B cell (primary cell): ENCODE results near the gene NOL9. TPM values are rescaled to one million over a fixed set of nuclear protein-coding genes. Genes with fewer than 3 reads are reported as not detected.

ENCODE experiments used
- ATAC-seq: fragments of 200-7000 bp; cut with Tn5 transposase; one replicate; pipeline ENCODE4 v1.10.0; 2021; ENCODE audit warnings: low read depth, mild to moderate bottlenecking, moderate number of reproducible peaks, moderate library complexity
- CTCF ChIA-PET: fragments of 350-600 bp; sonication (Branson Sonifier 250); formaldehyde crosslinking; loops from one replicate; lab custom pipeline; 2021; ENCODE audit warnings: antibody characterized with exemption, inconsistent platforms; lab: Charles Lee
- POLR2A ChIA-PET: fragments of 350-600 bp; sonication (Branson Sonifier 250); formaldehyde crosslinking; loops from one replicate; lab custom pipeline; 2021; ENCODE audit warnings: antibody characterized with exemption; lab: Charles Lee
- DNase-seq: peaks from one replicate; pipeline ENCODE4 v3.0.0; 2013
- H2AFZ ChIP-seq: 2 replicates; pipeline ENCODE4 v1.6.1; 2012; ENCODE audit warnings: mild to moderate bottlenecking, low read depth, low read length; ENCODE audit not compliant: insufficient read depth, poor library complexity, severe bottlenecking
- H3K27ac ChIP-seq, 2 donors: 1 replicate in 1 of 2; 2 replicates in 1 of 2; pipeline ENCODE4 v1.5.1; 2012 to 2013; ENCODE audit warnings: low read length in 2 of 2, mild to moderate bottlenecking in 2 of 2, moderate library complexity in 1 of 2
- H3K27me3 ChIP-seq, 4 experiments: fragments of 200-600 bp in 1 of 4; sonication (generic) in 1 of 4; replicated peaks in 1 of 4; 1 replicate in 2 of 4; 2 replicates in 2 of 4; pipeline versions ENCODE4 v1.6.1 to v1.7.0; 2013 to 2016; ENCODE audit warnings: low read length in 3 of 4, mild to moderate bottlenecking in 2 of 4, mixed read lengths in 1 of 4, moderate library complexity in 1 of 4; ENCODE audit not compliant: insufficient read depth in 4 of 4, control insufficient read depth in 3 of 4; ENCODE audit errors: control extremely low read depth in 1 of 4
- H3K36me3 ChIP-seq, 2 experiments: replicated peaks in 1 of 2; 1 replicate in 1 of 2; 2 replicates in 1 of 2; pipeline versions ENCODE4 v1.6.1 to v1.7.1; 2013; ENCODE audit warnings: low read length in 1 of 2; ENCODE audit not compliant: insufficient read depth in 2 of 2, control insufficient read depth in 1 of 2; ENCODE audit errors: control extremely low read depth in 1 of 2, extremely low read depth in 1 of 2
- H3K4me1 ChIP-seq, 2 donors: fragments of 200-600 bp in 1 of 2; sonication (generic) in 1 of 2; 1 replicate in 1 of 2; 2 replicates in 1 of 2; pipeline versions ENCODE4 v1.5.1 to v1.6.1; 2013 to 2017; ENCODE audit warnings: low read length in 2 of 2; ENCODE audit not compliant: control insufficient read depth in 2 of 2, insufficient read depth in 2 of 2
- H3K4me2 ChIP-seq: replicated peaks from 2 replicates; pipeline ENCODE3; 2012; ENCODE audit warnings: mild to moderate bottlenecking, low read depth, low read length; ENCODE audit not compliant: poor library complexity, severe bottlenecking
- H3K4me3 ChIP-seq, 5 experiments: fragments of 200-600 bp in 1 of 5; sonication (generic) in 1 of 5; 1 replicate in 3 of 5; 2 replicates in 2 of 5; pipeline versions ENCODE4 v1.5.1 to v1.7.0; 2011 to 2016; ENCODE audit warnings: low read length in 4 of 5, mild to moderate bottlenecking in 4 of 5, low read depth in 2 of 5, control low read depth in 1 of 5, moderate library complexity in 1 of 5; ENCODE audit not compliant: insufficient read depth in 1 of 5; ENCODE audit errors: control extremely low read depth in 1 of 5, extremely low read depth in 1 of 5
- H3K79me2 ChIP-seq: fragments of 200-600 bp; sonication (generic); one replicate; pipeline ENCODE4 v1.6.0; 2016; ENCODE audit warnings: low read length; ENCODE audit not compliant: control insufficient read depth, insufficient read depth
- H3K9ac ChIP-seq: fragments of 200-600 bp; sonication (generic); 2 replicates; pipeline ENCODE4 v1.6.1; 2017; ENCODE audit warnings: mild to moderate bottlenecking, low read length, moderate library complexity
- H3K9me3 ChIP-seq, 3 donors: one replicate each; pipeline versions ENCODE4 v1.6.1 to v1.7.1; 2013; ENCODE audit warnings: low read length in 2 of 3; ENCODE audit not compliant: control insufficient read depth in 2 of 3, insufficient read depth in 1 of 3; ENCODE audit errors: control extremely low read depth in 1 of 3
- H4K20me1 ChIP-seq: 2 replicates; pipeline ENCODE4 v1.6.0; 2012; ENCODE audit warnings: mild to moderate bottlenecking, low read length; ENCODE audit not compliant: insufficient read depth, control insufficient read depth, poor library complexity, severe bottlenecking
- H3K27ac Mint-ChIP-seq: one replicate; pipeline ENCODE4 v1.8.0; 2021; ENCODE audit warnings: mixed read lengths
- H3K27me3 Mint-ChIP-seq: one replicate; pipeline ENCODE4 v1.8.0; 2021; ENCODE audit warnings: mixed read lengths
- H3K4me1 Mint-ChIP-seq: one replicate; pipeline ENCODE4 v1.8.0; 2021; ENCODE audit warnings: mixed read lengths
- H3K4me3 Mint-ChIP-seq: one replicate; pipeline ENCODE4 v1.8.0; 2021; ENCODE audit warnings: mixed read lengths
- H3K9me3 Mint-ChIP-seq: one replicate; pipeline ENCODE4 v1.8.0; 2022; ENCODE audit warnings: mixed read lengths; ENCODE audit not compliant: insufficient read depth
- EZH2 ChIP-seq: IDR thresholded peaks from 2 replicates; pipeline ENCODE4 v1.6.1; 2012; ENCODE audit warnings: borderline replicate concordance, low read depth, mild to moderate bottlenecking, moderate library complexity, low read length; ENCODE audit not compliant: insufficient read depth, poor library complexity, severe bottlenecking
- WGBS: methylation state at CpG from one replicate; pipeline ENCODE4 v1.1.5; 2013; ENCODE audit warnings: missing lambda C conversion rate; ENCODE audit not compliant: insufficient coverage; 5-methylcytosine and 5-hydroxymethylcytosine counted together
- intact Hi-C: fragments of 100-400 bp; cut with micrococcal nuclease; formaldehyde crosslinking; loops from one replicate; pipeline ENCODE4 v1.10.0; 2022
- polyA plus RNA-seq: library from polyadenylated mRNA; depleted of rRNA; stranded (reverse); fragments of >200 nt; gene quantifications from 2 replicates; pipeline ENCODE4 v1.2.3, GENCODE V29; 2012
- total RNA-seq, 2 donors: library from RNA; stranded (reverse); fragments of 120-200 nt in 1 of 2; gene quantifications; 1 replicate in 1 of 2; 2 replicates in 1 of 2; pipeline versions ENCODE4 v1.2.3 to v1.2.4, GENCODE V29; 2013 to 2022
- TF ChIP-seq, protein P1 (sequence below): fragments of 200-600 bp; IDR thresholded peaks from one replicate; pipeline ENCODE4 v1.8.0; 2022; ENCODE audit warnings: antibody characterized with exemption, mild to moderate bottlenecking

Gene NOL9
- total and polyA plus RNA-seq, 2 donors (not counting 1 experiment from before 2014, with no cell fraction given) = 23.8 to 49.5 TPM

- Histone ChIP-seq H3K36me3 (peaks cover 0 to 72% of the 10 kb centered on the region in 2 experiments), H3K9ac (no peak overlapping the region), H3K27me3 (no peaks in the 10 kb centered on the region), H4K20me1 (peaks cover 44% of the 10 kb centered on the region), H3K4me1 (peaks cover 0 to 18% of the 10 kb centered on the region in 2 donors), H2AFZ (no peak overlapping the region), H3K79me2 (peaks cover 9% of the 10 kb centered on the region), H3K27ac (no peak overlapping the region), H3K4me2 (no peak overlapping the region), H3K4me3 (no peak overlapping the region), H3K9me3 (no peaks in the 10 kb centered on the region)
- H3K4me3 Mint-ChIP-seq = no peak overlapping the region
- 81% methylated on average over 6 of the region's 6 CpGs for WGBS
- no peaks in the 10 kb centered on the region for H3K9me3 Mint-ChIP-seq
- intact Hi-C loops = no loop called here
- TF ChIP-seq EZH2 = no peak
- TF ChIP-seq, protein P1, sequence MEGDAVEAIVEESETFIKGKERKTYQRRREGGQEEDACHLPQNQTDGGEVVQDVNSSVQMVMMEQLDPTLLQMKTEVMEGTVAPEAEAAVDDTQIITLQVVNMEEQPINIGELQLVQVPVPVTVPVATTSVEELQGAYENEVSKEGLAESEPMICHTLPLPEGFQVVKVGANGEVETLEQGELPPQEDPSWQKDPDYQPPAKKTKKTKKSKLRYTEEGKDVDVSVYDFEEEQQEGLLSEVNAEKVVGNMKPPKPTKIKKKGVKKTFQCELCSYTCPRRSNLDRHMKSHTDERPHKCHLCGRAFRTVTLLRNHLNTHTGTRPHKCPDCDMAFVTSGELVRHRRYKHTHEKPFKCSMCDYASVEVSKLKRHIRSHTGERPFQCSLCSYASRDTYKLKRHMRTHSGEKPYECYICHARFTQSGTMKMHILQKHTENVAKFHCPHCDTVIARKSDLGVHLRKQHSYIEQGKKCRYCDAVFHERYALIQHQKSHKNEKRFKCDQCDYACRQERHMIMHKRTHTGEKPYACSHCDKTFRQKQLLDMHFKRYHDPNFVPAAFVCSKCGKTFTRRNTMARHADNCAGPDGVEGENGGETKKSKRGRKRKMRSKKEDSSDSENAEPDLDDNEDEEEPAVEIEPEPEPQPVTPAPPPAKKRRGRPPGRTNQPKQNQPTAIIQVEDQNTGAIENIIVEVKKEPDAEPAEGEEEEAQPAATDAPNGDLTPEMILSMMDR = no peak
- no peaks in the 10 kb centered on the region for H3K27me3 Mint-ChIP-seq
- no peak for DNase-seq
- CTCF ChIA-PET = interaction anchor here (1.0 kb wide), 1 partner anchor 37 kb away, joined by 4 read pairs; no protein-coding TSS in a partner anchor
- ATAC-seq = no peak
- H3K27ac Mint-ChIP-seq = no peak overlapping the region
- peaks cover 10% of the 10 kb centered on the region for H3K4me1 Mint-ChIP-seq
- POLR2A ChIA-PET = no interaction called here
Observed at GRCh38 chr1:6591644-6592043, 37.3 kb upstream of the NOL9 start.

DNA sequence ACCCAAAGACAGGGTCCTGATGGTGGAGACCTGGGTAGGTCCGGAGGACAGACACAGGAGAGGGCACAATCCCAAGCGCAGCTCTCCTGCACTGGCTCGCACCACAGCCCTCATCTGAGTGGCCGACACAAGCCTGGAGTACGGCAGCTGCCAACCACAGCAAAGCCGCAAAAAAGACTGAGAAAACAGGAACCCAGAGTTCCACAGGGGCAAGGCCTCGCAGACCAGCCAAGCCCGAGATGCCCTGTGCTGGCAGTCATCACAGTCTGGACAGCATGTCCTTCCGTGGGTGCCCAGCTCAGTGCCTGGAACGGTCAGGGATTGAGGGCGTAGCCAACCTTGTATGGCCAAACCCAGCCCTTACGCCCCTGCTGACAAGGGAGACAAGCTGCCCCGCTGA lies 36.9 kb upstream of the NOL9 start:
- no peak for TF ChIP-seq EZH2
- TF ChIP-seq, protein P1 = no peak
- Histone ChIP-seq H2AFZ (no peak overlapping the region), H3K4me2 (no peak overlapping the region), H3K36me3 (peaks cover 0 to 68% of the 10 kb centered on the region in 2 experiments), H4K20me1 (peaks cover 45% of the 10 kb centered on the region), H3K79me2 (peaks cover 6% of the 10 kb centered on the region), H3K27me3 (no peaks in the 10 kb centered on the region), H3K4me1 (peaks cover 0 to 18% of the 10 kb centered on the region in 2 donors), H3K27ac (no peak overlapping the region), H3K4me3 (no peak overlapping the region), H3K9me3 (no peaks in the 10 kb centered on the region), H3K9ac (no peak overlapping the region)
- no peak for DNase-seq
- whole genome bisulfite sequencing = 27% methylated on average over 13 of the region's 13 CpGs
- Mint-ChIP-seq H3K4me3 (no peak overlapping the region), H3K4me1 (peaks cover 9% of the 10 kb centered on the region), H3K9me3 (no peaks in the 10 kb centered on the region), H3K27ac (no peak overlapping the region), H3K27me3 (no peaks in the 10 kb centered on the region)
- ChIA-PET CTCF (interaction anchor here (1.0 kb wide), 1 partner anchor 36 kb away, joined by 4 read pairs; no protein-coding TSS in a partner anchor), POLR2A (no interaction called here)
- intact Hi-C loops = no loop called here
- ATAC-seq = peak; percentile 13
